ENCODE results near the gene LBX1. TPM values are rescaled to one million over a fixed set of nuclear protein-coding genes. Genes with fewer than 3 reads are reported as not detected.

The LBX1 gene
- total RNA-seq, 2 experiments from 2014 or later, result not detected

GRCh38 chr10:101258179-101258885 is 29.1 kb upstream of the LBX1 start:
- DNase-seq (no peak), ATAC-seq (ENCODE audit: poor library complexity) (no peak)
- Histone ChIP-seq H3K4me3 (ENCODE audit: low read length) (no peak overlapping the region), H3K27me3 (ENCODE audit: control insufficient read depth in 1 of 2, insufficient read depth in 2 of 2, low read length in 2 of 2) (peaks cover 23 to 37% of the 10 kb centered on the region in 2 experiments), H3K27ac (ENCODE audit: low read depth in 1 of 2, low read length in 2 of 2) (no peak overlapping the region), H3K36me3 (ENCODE audit: insufficient read depth, low read length) (no peaks in the 10 kb centered on the region), H3K4me1 (ENCODE audit: insufficient read depth, low read length) (no peaks in the 10 kb centered on the region), H3K9me3 (ENCODE audit: control insufficient read depth in 1 of 2, insufficient read depth in 1 of 2, low read length in 2 of 2) (peaks cover 5 to 9% of the 10 kb centered on the region in 2 experiments)
- H3K9me3 Mint-ChIP-seq, result peaks cover 4% of the 10 kb centered on the region
- no peak for TF ChIP-seq CTCF (IDR thresholded peaks at IDR 0.05)
- CTCF ChIA-PET, result no interaction called here
- H3K27ac Mint-ChIP-seq, result no peak overlapping the region
- intact Hi-C loops (cut with DNase I, micrococcal nuclease), result no loop called here
- peaks cover 65% of the 10 kb centered on the region for H3K27me3 Mint-ChIP-seq
- POLR2A ChIA-PET, result no interaction called here
- H3K4me1 Mint-ChIP-seq (ENCODE audit: low read depth), result no peaks in the 10 kb centered on the region
- H3K36me3 Mint-ChIP-seq (ENCODE audit: low read depth), result no peaks in the 10 kb centered on the region
- no peak overlapping the region for H3K4me3 Mint-ChIP-seq

GRCh38 chr10:101257491-101257890 is 28.2 kb upstream of the LBX1 start:
- no peak for ATAC-seq (ENCODE audit: poor library complexity)
- Histone ChIP-seq H3K4me3 (ENCODE audit: low read length) (no peak overlapping the region), H3K9me3 (ENCODE audit: control insufficient read depth in 1 of 2, insufficient read depth in 1 of 2, low read length in 2 of 2) (peaks cover 5 to 9% of the 10 kb centered on the region in 2 experiments), H3K27ac (ENCODE audit: low read depth in 1 of 2, low read length in 2 of 2) (no peak overlapping the region), H3K4me1 (ENCODE audit: insufficient read depth, low read length) (no peaks in the 10 kb centered on the region), H3K27me3 (ENCODE audit: control insufficient read depth in 1 of 2, insufficient read depth in 2 of 2, low read length in 2 of 2) (peaks cover 23 to 29% of the 10 kb centered on the region in 2 experiments), H3K36me3 (ENCODE audit: insufficient read depth, low read length) (no peaks in the 10 kb centered on the region)
- Mint-ChIP-seq H3K9me3 (peaks cover 4% of the 10 kb centered on the region), H3K27me3 (peaks cover 62% of the 10 kb centered on the region), H3K4me1 (ENCODE audit: low read depth) (no peaks in the 10 kb centered on the region), H3K36me3 (ENCODE audit: low read depth) (no peaks in the 10 kb centered on the region), H3K4me3 (no peak overlapping the region), H3K27ac (no peak overlapping the region)
- intact Hi-C loops (cut with DNase I, micrococcal nuclease), result no loop called here
- POLR2A ChIA-PET, result no interaction called here
- CTCF ChIA-PET, result no interaction called here
- DNase-seq, result no peak
- TF ChIP-seq CTCF (IDR thresholded peaks at IDR 0.05), result no peak

- TF ChIP-seq CTCF (IDR thresholded peaks at IDR 0.05), result no peak
- POLR2A ChIA-PET, result no interaction called here
- ATAC-seq (ENCODE audit: poor library complexity) (no peak), DNase-seq (no peak)
- no peak overlapping the region for H3K27ac ChIP-seq (ENCODE audit: low read depth in 1 of 2, low read length in 2 of 2)
- H3K9me3 ChIP-seq (ENCODE audit: control insufficient read depth in 1 of 2, insufficient read depth in 1 of 2, low read length in 2 of 2), result peaks cover 5 to 6% of the 10 kb centered on the region in 2 experiments
- no peaks in the 10 kb centered on the region for H3K4me1 Mint-ChIP-seq (ENCODE audit: low read depth)
- CTCF ChIA-PET, result interaction anchor here (0.7 kb wide), 1 partner anchor 210 kb away, joined by 3 read pairs; no protein-coding TSS in a partner anchor
- H3K36me3 ChIP-seq (ENCODE audit: insufficient read depth, low read length), result no peaks in the 10 kb centered on the region
- H3K4me3 Mint-ChIP-seq, result no peak overlapping the region
- intact Hi-C loops (cut with DNase I, micrococcal nuclease), result no loop called here
- H3K4me1 ChIP-seq (ENCODE audit: insufficient read depth, low read length), result no peaks in the 10 kb centered on the region
- H3K27me3 Mint-ChIP-seq, result peaks cover 58% of the 10 kb centered on the region
- H3K27me3 ChIP-seq (ENCODE audit: control insufficient read depth in 1 of 2, insufficient read depth in 2 of 2, low read length in 2 of 2), result peaks cover 22 to 26% of the 10 kb centered on the region in 2 experiments
- no peak overlapping the region for H3K27ac Mint-ChIP-seq
- H3K9me3 Mint-ChIP-seq, result peaks cover 4% of the 10 kb centered on the region
- no peak overlapping the region for H3K4me3 ChIP-seq (ENCODE audit: low read length)
- H3K36me3 Mint-ChIP-seq (ENCODE audit: low read depth), result no peaks in the 10 kb centered on the region
Observed at GRCh38 chr10:101257084-101257483, 27.8 kb upstream of the LBX1 start.

Data from CD4-positive, alpha-beta T cell (primary cell).